Fibroblast of lung (primary cell): Measurements from ENCODE around the gene ZNF695. TPM values are rescaled to one million over a fixed set of nuclear protein-coding genes. Genes with fewer than 3 reads are reported as not detected.
"Not testable (repeated sequence)": the region's sequence is repeated elsewhere in the genome, so short reads cannot be mapped to it uniquely, and the experiment has no call there.

Source experiments
- DNase-seq, 2 donors: peaks; one replicate each; pipeline versions ENCODE4 v3.0.0 to v3.0.0-alpha.2; 2010; ENCODE audit warnings: low read depth in 2 of 2
- H2AFZ ChIP-seq: 2 replicates; pipeline ENCODE4 v1.5.1; 2012; ENCODE audit warnings: low read length, control low read depth, inconsistent platforms
- H3K27ac ChIP-seq: 2 replicates; pipeline ENCODE4 v1.5.1; 2011; ENCODE audit warnings: low read length, control low read depth; ENCODE audit not compliant: insufficient read depth
- H3K27me3 ChIP-seq: 2 replicates; pipeline ENCODE4 v1.5.1; 2011; ENCODE audit warnings: mild to moderate bottlenecking, low read length; ENCODE audit not compliant: control insufficient read depth, insufficient read depth
- H3K36me3 ChIP-seq: 2 replicates; pipeline ENCODE4 v1.5.1; 2011; ENCODE audit warnings: low read length; ENCODE audit not compliant: control insufficient read depth, insufficient read depth
- H3K4me1 ChIP-seq: 2 replicates; pipeline ENCODE4 v1.5.1; 2011; ENCODE audit warnings: low read length; ENCODE audit not compliant: control insufficient read depth, insufficient read depth; ENCODE audit errors: extremely low read depth
- H3K4me2 ChIP-seq: 2 replicates; pipeline ENCODE4 v1.5.1; 2011; ENCODE audit warnings: low read length, control low read depth; ENCODE audit not compliant: insufficient read depth; ENCODE audit errors: extremely low read depth
- H3K4me3 ChIP-seq, 4 experiments: fragments of 200-600 bp in 1 of 4; sonication (generic) in 1 of 4; replicated peaks in 1 of 4; 2 replicates each; pipeline ENCODE4 v1.5.1; 2011 to 2016; ENCODE audit warnings: low read length in 4 of 4, low read depth in 3 of 4, mild to moderate bottlenecking in 3 of 4, control low read depth in 2 of 4, inconsistent platforms in 1 of 4, mixed read lengths in 1 of 4; ENCODE audit not compliant: insufficient read depth in 1 of 4; ENCODE audit errors: control extremely low read depth in 1 of 4
- H3K79me2 ChIP-seq: 2 replicates; pipeline ENCODE4 v1.5.1; 2012; ENCODE audit warnings: mild to moderate bottlenecking, low read length, inconsistent platforms; ENCODE audit not compliant: control insufficient read depth, insufficient read depth
- H3K9ac ChIP-seq: 2 replicates; pipeline ENCODE4 v1.5.1; 2011; ENCODE audit warnings: mild to moderate bottlenecking, low read length, control low read depth; ENCODE audit not compliant: insufficient read depth
- H3K9me3 ChIP-seq: 2 replicates; pipeline ENCODE4 v1.5.1; 2012; ENCODE audit warnings: low read depth, low read length; ENCODE audit not compliant: control insufficient read depth, insufficient read depth
- H4K20me1 ChIP-seq: 2 replicates; pipeline ENCODE4 v1.5.1; 2011; ENCODE audit warnings: low read length; ENCODE audit not compliant: control insufficient read depth, insufficient read depth; ENCODE audit errors: extremely low read depth
- CTCF ChIP-seq, 2 donors: IDR thresholded peaks in 1 of 2; conservative IDR thresholded peaks in 1 of 2; 1 replicate in 1 of 2; 2 replicates in 1 of 2; pipeline ENCODE4 v1.5.1; 2011 to 2012; ENCODE audit warnings: low read length in 2 of 2, control low read depth in 1 of 2, inconsistent platforms in 1 of 2, low read depth in 1 of 2, mild to moderate bottlenecking in 1 of 2
- EZH2 ChIP-seq: IDR thresholded peaks from 2 replicates; pipeline ENCODE4 v1.5.1; 2012; ENCODE audit warnings: low read length, control low read depth, mild to moderate bottlenecking; ENCODE audit errors: missing control alignments
- polyA plus RNA-seq, 2 donors: library from polyadenylated mRNA; depleted of rRNA in 1 of 2; stranded (reverse) in 1 of 2; unstranded in 1 of 2; fragments of >200 nt; gene quantifications; 2 replicates each; pipeline ENCODE4 v1.2.1, GENCODE V29; 2011 to 2012; ENCODE audit warnings: missing spikeins in 1 of 2
- total RNA-seq: library from RNA; depleted of rRNA; stranded (reverse); fragments of >200 nt; gene quantifications from 2 replicates; pipeline ENCODE4 v1.2.1, GENCODE V29; 2014

The ZNF695 gene
- total and polyA plus RNA-seq, 2 donors (not counting 1 experiment from before 2014, with no cell fraction given) = 0.61 to 2.6 TPM

GRCh38 chr1:247008406-247008799 lies 546 bp upstream of the ZNF695 start:
- Histone ChIP-seq H3K4me2 (peak overlapping the region; percentile 80), H3K4me3 (peak overlapping the region; percentile 52 to 83 (median 67)), H4K20me1 (no peaks in the 10 kb centered on the region), H3K27me3 (no peaks in the 10 kb centered on the region), H3K79me2 (no peaks in the 10 kb centered on the region), H3K36me3 (no peaks in the 10 kb centered on the region), H2AFZ (no peak overlapping the region), H3K9me3 (no peaks in the 10 kb centered on the region), H3K27ac (no peak overlapping the region), H3K9ac (no peak overlapping the region), H3K4me1 (no peaks in the 10 kb centered on the region)
- no peak for DNase-seq
- no peak for TF ChIP-seq CTCF (conservative IDR thresholded peaks at IDR 0.05 in 1 of 2, IDR thresholded peaks at IDR 0.05 in 1 of 2; ENCODE audit: low read depth in 1 of 2, low read length in 2 of 2)
- no peak for TF ChIP-seq EZH2

- not testable (repeated sequence) for H3K36me3 ChIP-seq, H3K4me3 ChIP-seq, H3K27ac ChIP-seq, H4K20me1 ChIP-seq, H2AFZ ChIP-seq, H3K9ac ChIP-seq, H3K4me2 ChIP-seq, H3K9me3 ChIP-seq, H3K79me2 ChIP-seq, H3K27me3 ChIP-seq, H3K4me1 ChIP-seq, DNase-seq
These were observed 3.8 kb downstream of the ZNF695 start for GRCh38 chr1:247004081-247004480.

DNA sequence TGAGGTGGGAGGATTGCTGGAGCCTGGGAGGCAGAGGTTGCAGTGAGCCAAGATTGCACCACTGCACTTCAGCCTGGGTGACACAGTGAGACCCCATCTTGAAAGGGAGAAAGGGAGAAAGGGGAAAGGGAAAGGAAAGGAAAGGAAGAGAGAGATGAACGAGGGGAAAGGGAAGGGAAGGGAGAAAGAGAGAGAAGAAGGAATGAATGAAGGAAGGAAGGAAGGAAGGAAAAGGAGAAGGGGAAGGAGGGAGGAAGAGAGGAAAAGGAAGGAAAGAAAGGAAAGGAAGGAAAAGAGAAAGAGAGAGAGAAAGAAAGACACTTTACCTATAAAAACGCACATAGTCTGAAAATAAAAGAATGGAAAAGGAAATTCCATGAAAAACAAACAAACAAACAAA lies 18.0 kb downstream of the ZNF695 start:
- Histone ChIP-seq H3K79me2 (no peaks in the 10 kb centered on the region), H3K27me3 (no peaks in the 10 kb centered on the region), H3K27ac (no peak overlapping the region), H3K9ac (no peak overlapping the region), H2AFZ (no peak overlapping the region), H4K20me1 (no peaks in the 10 kb centered on the region), H3K4me3 (no peak overlapping the region), H3K9me3 (no peaks in the 10 kb centered on the region), H3K4me2 (no peak overlapping the region), H3K4me1 (no peaks in the 10 kb centered on the region), H3K36me3 (no peaks in the 10 kb centered on the region)
- no peak for TF ChIP-seq CTCF (conservative IDR thresholded peaks at IDR 0.05 in 1 of 2, IDR thresholded peaks at IDR 0.05 in 1 of 2; ENCODE audit: low read depth in 1 of 2, low read length in 2 of 2)
- no peak for TF ChIP-seq EZH2
- no peak for DNase-seq

- H3K27me3 ChIP-seq = no peaks in the 10 kb centered on the region
- no peaks in the 10 kb centered on the region for H3K4me1 ChIP-seq
- H3K4me2 ChIP-seq = no peak overlapping the region
- no peak overlapping the region for H2AFZ ChIP-seq
- no peak overlapping the region for H3K4me3 ChIP-seq
- TF ChIP-seq EZH2 = no peak
- no peak for TF ChIP-seq CTCF (conservative IDR thresholded peaks at IDR 0.05 in 1 of 2, IDR thresholded peaks at IDR 0.05 in 1 of 2; ENCODE audit: low read depth in 1 of 2, low read length in 2 of 2)
- no peak overlapping the region for H3K9ac ChIP-seq
- H3K9me3 ChIP-seq = no peaks in the 10 kb centered on the region
- no peak for DNase-seq
- no peaks in the 10 kb centered on the region for H3K36me3 ChIP-seq
- H4K20me1 ChIP-seq = no peaks in the 10 kb centered on the region
- no peak overlapping the region for H3K27ac ChIP-seq
- H3K79me2 ChIP-seq = no peaks in the 10 kb centered on the region
These were observed 19.5 kb downstream of the ZNF695 start for GRCh38 chr1:246988316-246988715.
